Gastrocnemius medialis (tissue), 4 donors: ENCODE results near the gene DDR1.

Experiments
- POLR2A ChIP-seq, 2 donors: fragments of 450-650 bp; IDR thresholded peaks; one replicate each; pipeline ENCODE4 v1.6.1; 2017; ENCODE audit warnings: antibody characterized with exemption in 2 of 2, mild to moderate bottlenecking in 2 of 2, moderate library complexity in 2 of 2
- TF ChIP-seq, protein P1 (sequence below), 5 experiments: fragments of 450-650 bp in 3 of 5; fragments of 200-600 bp in 2 of 5; sonication (generic) in 2 of 5; IDR thresholded peaks in 4 of 5; conservative IDR thresholded peaks in 1 of 5; 1 replicate in 4 of 5; 2 replicates in 1 of 5; pipeline ENCODE4 v1.5.1; 2016 to 2019; ENCODE audit warnings: antibody characterized with exemption in 5 of 5, mild to moderate bottlenecking in 3 of 5, moderate library complexity in 3 of 5

DNA sequence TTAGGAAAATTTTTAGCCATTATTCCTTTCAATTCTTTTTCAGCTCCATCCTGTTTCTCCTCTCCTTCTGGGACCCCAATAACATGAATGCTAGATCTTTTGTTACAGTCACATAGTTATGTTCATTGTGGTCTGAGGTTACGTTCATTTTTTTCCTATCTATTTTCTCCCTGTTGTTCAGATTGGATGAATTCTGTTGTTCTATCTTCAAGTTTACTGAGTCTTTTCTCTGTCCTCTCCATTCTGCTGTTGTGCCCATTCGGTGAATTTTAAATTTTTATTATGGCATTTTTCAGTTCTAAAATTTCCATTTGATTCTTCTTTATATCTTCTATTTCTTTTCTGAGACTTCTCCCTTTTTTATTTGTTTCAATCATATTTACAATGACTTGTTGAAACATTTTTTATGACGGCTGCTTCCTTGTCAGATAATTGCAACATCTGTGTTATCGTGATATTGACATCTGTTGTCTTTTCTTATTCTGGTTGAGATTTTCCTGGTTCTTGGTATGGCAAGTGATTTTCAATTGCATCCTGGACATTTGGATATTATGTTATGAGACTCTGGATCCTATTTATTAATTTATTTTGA, 12.6 kb upstream of the DDR1 start:
- TF ChIP-seq, protein P1, sequence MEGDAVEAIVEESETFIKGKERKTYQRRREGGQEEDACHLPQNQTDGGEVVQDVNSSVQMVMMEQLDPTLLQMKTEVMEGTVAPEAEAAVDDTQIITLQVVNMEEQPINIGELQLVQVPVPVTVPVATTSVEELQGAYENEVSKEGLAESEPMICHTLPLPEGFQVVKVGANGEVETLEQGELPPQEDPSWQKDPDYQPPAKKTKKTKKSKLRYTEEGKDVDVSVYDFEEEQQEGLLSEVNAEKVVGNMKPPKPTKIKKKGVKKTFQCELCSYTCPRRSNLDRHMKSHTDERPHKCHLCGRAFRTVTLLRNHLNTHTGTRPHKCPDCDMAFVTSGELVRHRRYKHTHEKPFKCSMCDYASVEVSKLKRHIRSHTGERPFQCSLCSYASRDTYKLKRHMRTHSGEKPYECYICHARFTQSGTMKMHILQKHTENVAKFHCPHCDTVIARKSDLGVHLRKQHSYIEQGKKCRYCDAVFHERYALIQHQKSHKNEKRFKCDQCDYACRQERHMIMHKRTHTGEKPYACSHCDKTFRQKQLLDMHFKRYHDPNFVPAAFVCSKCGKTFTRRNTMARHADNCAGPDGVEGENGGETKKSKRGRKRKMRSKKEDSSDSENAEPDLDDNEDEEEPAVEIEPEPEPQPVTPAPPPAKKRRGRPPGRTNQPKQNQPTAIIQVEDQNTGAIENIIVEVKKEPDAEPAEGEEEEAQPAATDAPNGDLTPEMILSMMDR (IDR thresholded peaks at IDR 0.05 in 4 of 5, conservative IDR thresholded peaks at IDR 0.05 in 1 of 5), result no peak
- no peak for TF ChIP-seq POLR2A (IDR thresholded peaks at IDR 0.05)
